T-helper 2 cell treated with Interferon-gamma antibody and Interleukin-4, amounts not matched to agents 5 μg/mL and 100 μg/mL, for 36 hours (primary cell): ENCODE data around the gene CD1C.
"Not testable (repeated sequence)": the region's sequence is repeated elsewhere in the genome, so short reads cannot be mapped to it uniquely, and the experiment has no call there.

Experiments used
- DNase-seq: peaks from one replicate; pipeline ENCODE4 v3.0.0; 2021; ENCODE audit warnings: low spot score
- H3K27ac Mint-ChIP-seq: one replicate; pipeline ENCODE4 v1.8.0; 2021; ENCODE audit warnings: mild to moderate bottlenecking, mixed read lengths
- H3K27me3 Mint-ChIP-seq: one replicate; pipeline ENCODE4 v1.8.0; 2021; ENCODE audit warnings: low read depth, mixed read lengths
- H3K36me3 Mint-ChIP-seq: one replicate; pipeline ENCODE4 v1.8.0; 2021; ENCODE audit warnings: low read depth, mixed read lengths
- H3K4me1 Mint-ChIP-seq: one replicate; pipeline ENCODE4 v1.8.0; 2021; ENCODE audit warnings: low read depth, mixed read lengths
- H3K4me3 Mint-ChIP-seq: one replicate; pipeline ENCODE4 v1.8.0; 2022; ENCODE audit warnings: mild to moderate bottlenecking, moderate library complexity, mixed read lengths
- H3K9me3 Mint-ChIP-seq: one replicate; pipeline ENCODE4 v1.8.0; 2021; ENCODE audit warnings: mixed read lengths

CD1C gene

GRCh38 chr1:158333405-158334155 lies 43.9 kb downstream of the CD1C start:
- no peaks in the 10 kb centered on the region for H3K36me3 Mint-ChIP-seq
- H3K4me1 Mint-ChIP-seq = peaks cover 8% of the 10 kb centered on the region
- DNase-seq = no peak
- peak overlapping the region; percentile 64 for H3K4me3 Mint-ChIP-seq
- peaks cover 1% of the 10 kb centered on the region for H3K9me3 Mint-ChIP-seq
- peak overlapping the region; percentile 19 for H3K27ac Mint-ChIP-seq
- peaks cover 10% of the 10 kb centered on the region for H3K27me3 Mint-ChIP-seq

GRCh38 chr1:158334526-158335212 lies 44.9 kb downstream of the CD1C start:
- peaks cover 7% of the 10 kb centered on the region for H3K9me3 Mint-ChIP-seq
- no peak overlapping the region for H3K4me3 Mint-ChIP-seq
- no peaks in the 10 kb centered on the region for H3K36me3 Mint-ChIP-seq
- H3K27ac Mint-ChIP-seq = no peak overlapping the region
- peaks cover 10% of the 10 kb centered on the region for H3K27me3 Mint-ChIP-seq
- no peak for DNase-seq
- H3K4me1 Mint-ChIP-seq = peaks cover 8% of the 10 kb centered on the region

- peaks cover 8% of the 10 kb centered on the region for H3K4me1 Mint-ChIP-seq
- no peak overlapping the region for H3K4me3 Mint-ChIP-seq
- H3K36me3 Mint-ChIP-seq = no peaks in the 10 kb centered on the region
- DNase-seq = no peak
- H3K9me3 Mint-ChIP-seq = peaks cover 7% of the 10 kb centered on the region
- no peak overlapping the region for H3K27ac Mint-ChIP-seq
- peaks cover 10% of the 10 kb centered on the region for H3K27me3 Mint-ChIP-seq
Measured at GRCh38 chr1:158335213-158335532, 45.5 kb downstream of the CD1C start.

GRCh38 chr1:158336413-158336812 lies 46.7 kb downstream of the CD1C start:
- H3K9me3 Mint-ChIP-seq = peaks cover 10% of the 10 kb centered on the region
- not testable (repeated sequence) for DNase-seq, H3K36me3 Mint-ChIP-seq

More at GRCh38 chr1:158336413-158336812, 46.7 kb downstream of the CD1C start:
- not testable (repeated sequence) for H3K4me1 Mint-ChIP-seq, H3K4me3 Mint-ChIP-seq, H3K27ac Mint-ChIP-seq
- H3K27me3 Mint-ChIP-seq = peaks cover 12% of the 10 kb centered on the region
